ENCODE results near the gene NEUROG1.

- TF ChIP-seq CTCF (IDR thresholded peaks at IDR 0.05 in 4 of 5, conservative IDR thresholded peaks at IDR 0.05 in 1 of 5) (no peak), POLR2A (IDR thresholded peaks at IDR 0.05) (no peak)
Observed at GRCh38 chr5:135493406-135494180, 42.2 kb downstream of the NEUROG1 start.

Data from gastrocnemius medialis (tissue), 4 donors.